K562 (cell line): ENCODE results near the gene ARFGAP1. TPM values are rescaled to one million over a fixed set of nuclear protein-coding genes. Genes with fewer than 3 reads are reported as not detected.

ENCODE experiments used
- BCOR ChIP-seq: fragments of 450-650 bp; IDR thresholded peaks from 2 replicates; pipeline ENCODE4 v1.6.1; 2016
- CCNT2 ChIP-seq: IDR thresholded peaks from 2 replicates; pipeline ENCODE4 v1.6.1; 2011; ENCODE audit warnings: borderline replicate concordance, low read depth, mild to moderate bottlenecking, moderate library complexity, mixed read lengths, low read length; ENCODE audit not compliant: insufficient read length; ENCODE audit errors: extremely low read depth
- ELF1 ChIP-seq: fragments of 200-800 bp; sonication (Bioruptor generic); IDR thresholded peaks from 2 replicates; pipeline ENCODE4 v1.6.1; 2016; ENCODE audit warnings: missing genetic modification characterization, missing compliant biosample characterization
- HNRNPLL ChIP-seq: fragments of 200-400 bp; formaldehyde crosslinking; IDR thresholded peaks from 2 replicates; pipeline ENCODE4 v1.6.1; 2017; ENCODE audit warnings: low read length, low read depth, mild to moderate bottlenecking; ENCODE audit not compliant: poor library complexity, severe bottlenecking
- PCBP2 ChIP-seq: fragments of 200-400 bp; formaldehyde crosslinking; IDR thresholded peaks from 2 replicates; pipeline ENCODE4 v1.6.1; 2018; ENCODE audit warnings: low read length, low read depth, mild to moderate bottlenecking, moderate library complexity; ENCODE audit not compliant: poor library complexity, severe bottlenecking
- PHTF2 ChIP-seq: fragments of 250-450 bp; sonication (Bioruptor Pico); IDR thresholded peaks from 2 replicates; pipeline ENCODE4 v1.5.0; 2021; ENCODE audit warnings: mild to moderate bottlenecking
- POLR2B ChIP-seq: fragments of 450-650 bp; IDR thresholded peaks from 2 replicates; pipeline ENCODE4 v1.6.1; 2018; ENCODE audit warnings: low read depth; ENCODE audit not compliant: partially characterized antibody
- RBBP5 ChIP-seq: fragments of 200-600 bp; sonication (generic); IDR thresholded peaks from 2 replicates; pipeline ENCODE4 v1.6.1; 2012; ENCODE audit warnings: borderline replicate concordance, mild to moderate bottlenecking, low read length, control low read depth, inconsistent platforms; ENCODE audit not compliant: insufficient read depth, poor library complexity, severe bottlenecking
- RBM17 ChIP-seq: fragments of 200-400 bp; formaldehyde crosslinking; IDR thresholded peaks from 2 replicates; pipeline ENCODE4 v1.6.1; 2017; ENCODE audit warnings: low read depth, mild to moderate bottlenecking, low read length, borderline replicate concordance
- RHOXF2B ChIP-seq: fragments of 250-450 bp; sonication (Bioruptor Pico); conservative IDR thresholded peaks from 2 replicates; pipeline ENCODE4 v1.5.1; 2021
- SIN3A ChIP-seq, 2 experiments: fragments of 150-350 bp in 1 of 2; IDR thresholded peaks; 2 replicates each; pipeline ENCODE4 v1.6.1; 2011 to 2016; ENCODE audit warnings: borderline replicate concordance in 2 of 2, low read depth in 2 of 2, low read length in 2 of 2, mild to moderate bottlenecking in 2 of 2, moderate library complexity in 2 of 2; ENCODE audit not compliant: control insufficient read depth in 1 of 2
- YY1 ChIP-seq, 3 experiments: IDR thresholded peaks; 2 replicates each; pipeline ENCODE4 v1.6.1; 2011; ENCODE audit warnings: low read length in 2 of 3, mild to moderate bottlenecking in 2 of 3, moderate library complexity in 2 of 3, borderline replicate concordance in 1 of 3, control low read depth in 1 of 3, low read depth in 1 of 3; ENCODE audit not compliant: insufficient read depth in 3 of 3, insufficient replicate concordance in 2 of 3, control insufficient read depth in 1 of 3, insufficient read length in 1 of 3; ENCODE audit errors: extremely low read depth in 1 of 3
- ZC3H4 ChIP-seq: sonication (generic); formaldehyde crosslinking; IDR thresholded peaks from 2 replicates; pipeline ENCODE4 v1.9.0; 2021; ENCODE audit warnings: missing genetic modification reagents, borderline replicate concordance
- ZNF507 ChIP-seq: conservative IDR thresholded peaks from 2 replicates; pipeline ENCODE4 v1.6.1; 2017; ENCODE audit warnings: missing genetic modification characterization, missing compliant biosample characterization
- polyA plus RNA-seq, 8 experiments: library from polyadenylated mRNA; depleted of rRNA in 4 of 8; stranded (reverse) in 5 of 8; unstranded in 3 of 8; fragments of >200 nt; fragmentation: Nextera tagmentation in 2 of 8; fragmentation: Illumina TruSeq in 1 of 8; extraction: Ambion mirVana in 2 of 8; extraction: Trizol in 1 of 8; gene quantifications; 2 replicates each; pipeline versions ENCODE4 v1.2.1 to v1.2.3, GENCODE V29; 2011 to 2014; ENCODE audit warnings: inconsistent platforms in 1 of 8, missing spikeins in 1 of 8
- total RNA-seq, 7 experiments: library from RNA; depleted of rRNA in 6 of 7; stranded (reverse); fragments of >200 nt in 6 of 7; fragmentation: Illumina TruSeq in 2 of 7; extraction: Trizol in 2 of 7; gene quantifications; 2 replicates each; pipeline versions ENCODE4 v1.2.1 to v1.2.3, GENCODE V29; 2011 to 2021; ENCODE audit warnings: low replicate concordance in 1 of 7
- TF ChIP-seq, protein P1 (sequence below): fragments of 250-450 bp; sonication (Bioruptor Pico); IDR thresholded peaks from 2 replicates; pipeline ENCODE4 v1.8.0; 2021; ENCODE audit warnings: mild to moderate bottlenecking, moderate library complexity

ARFGAP1 gene
- total and polyA plus RNA-seq, 9 of the 15 experiments (the other 6 are each of a cell fraction or from before 2014, with no cell fraction given): 0.53 to 102 (median 33.5) TPM

DNA sequence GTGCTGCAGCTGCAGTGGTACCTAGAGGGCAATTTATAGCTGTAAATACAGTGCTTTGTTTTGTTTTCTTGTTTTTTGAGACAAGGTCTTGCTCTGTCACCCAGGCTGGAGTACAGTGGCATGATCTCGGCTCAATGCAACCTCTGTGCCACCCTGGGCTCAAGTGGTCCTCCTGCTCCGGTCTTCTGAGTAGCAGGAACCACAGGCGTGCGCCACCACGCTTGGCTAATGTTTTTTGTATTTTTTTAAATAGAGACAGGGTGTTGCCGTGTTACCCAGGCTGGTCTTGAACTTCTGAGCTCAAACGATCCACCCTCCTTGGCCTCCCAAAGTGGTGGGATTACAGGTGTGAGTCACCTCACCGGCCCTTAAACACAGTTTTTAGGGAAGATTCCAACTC, 61.7 kb downstream of the ARFGAP1 start (continued):
- no peak for TF ChIP-seq CCNT2
- TF ChIP-seq HNRNPLL: no peak
- TF ChIP-seq ZC3H4 (CRISPR knock-in tag): no peak
- TF ChIP-seq PCBP2: no peak
- no peak for TF ChIP-seq RHOXF2B (CRISPR knock-in tag)
- TF ChIP-seq YY1 (IDR thresholded peaks at IDR 0.05; ENCODE audit: borderline replicate concordance in 1 of 3, control insufficient read depth in 1 of 3, extremely low read depth in 1 of 3, insufficient read depth in 3 of 3, insufficient read length in 1 of 3, insufficient replicate concordance in 2 of 3, low read depth in 1 of 3, low read length in 2 of 3): no peak
- TF ChIP-seq BCOR: no peak
- no peak for TF ChIP-seq ZNF507 (tag)
- TF ChIP-seq SIN3A (IDR thresholded peaks at IDR 0.05; ENCODE audit: borderline replicate concordance in 2 of 2, control insufficient read depth in 1 of 2, low read depth in 2 of 2, low read length in 2 of 2): no peak
- no peak for TF ChIP-seq PHTF2 (CRISPR knock-in tag)
- no peak for TF ChIP-seq ELF1 (tag)
- TF ChIP-seq RBBP5: no peak
- no peak for TF ChIP-seq RBM17
- TF ChIP-seq, protein P1, sequence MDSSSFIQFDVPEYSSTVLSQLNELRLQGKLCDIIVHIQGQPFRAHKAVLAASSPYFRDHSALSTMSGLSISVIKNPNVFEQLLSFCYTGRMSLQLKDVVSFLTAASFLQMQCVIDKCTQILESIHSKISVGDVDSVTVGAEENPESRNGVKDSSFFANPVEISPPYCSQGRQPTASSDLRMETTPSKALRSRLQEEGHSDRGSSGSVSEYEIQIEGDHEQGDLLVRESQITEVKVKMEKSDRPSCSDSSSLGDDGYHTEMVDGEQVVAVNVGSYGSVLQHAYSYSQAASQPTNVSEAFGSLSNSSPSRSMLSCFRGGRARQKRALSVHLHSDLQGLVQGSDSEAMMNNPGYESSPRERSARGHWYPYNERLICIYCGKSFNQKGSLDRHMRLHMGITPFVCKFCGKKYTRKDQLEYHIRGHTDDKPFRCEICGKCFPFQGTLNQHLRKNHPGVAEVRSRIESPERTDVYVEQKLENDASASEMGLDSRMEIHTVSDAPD (CRISPR knock-in tag): no peak
- TF ChIP-seq POLR2B: no peak
